Measurements from ENCODE around the gene BRCA2. TPM values are rescaled to one million over a fixed set of nuclear protein-coding genes. Genes with fewer than 3 reads are reported as not detected.

BRCA2 gene
- polyA plus RNA-seq, 4 donors: under 0.01 to 3.9 (median 1.2) TPM

DNA sequence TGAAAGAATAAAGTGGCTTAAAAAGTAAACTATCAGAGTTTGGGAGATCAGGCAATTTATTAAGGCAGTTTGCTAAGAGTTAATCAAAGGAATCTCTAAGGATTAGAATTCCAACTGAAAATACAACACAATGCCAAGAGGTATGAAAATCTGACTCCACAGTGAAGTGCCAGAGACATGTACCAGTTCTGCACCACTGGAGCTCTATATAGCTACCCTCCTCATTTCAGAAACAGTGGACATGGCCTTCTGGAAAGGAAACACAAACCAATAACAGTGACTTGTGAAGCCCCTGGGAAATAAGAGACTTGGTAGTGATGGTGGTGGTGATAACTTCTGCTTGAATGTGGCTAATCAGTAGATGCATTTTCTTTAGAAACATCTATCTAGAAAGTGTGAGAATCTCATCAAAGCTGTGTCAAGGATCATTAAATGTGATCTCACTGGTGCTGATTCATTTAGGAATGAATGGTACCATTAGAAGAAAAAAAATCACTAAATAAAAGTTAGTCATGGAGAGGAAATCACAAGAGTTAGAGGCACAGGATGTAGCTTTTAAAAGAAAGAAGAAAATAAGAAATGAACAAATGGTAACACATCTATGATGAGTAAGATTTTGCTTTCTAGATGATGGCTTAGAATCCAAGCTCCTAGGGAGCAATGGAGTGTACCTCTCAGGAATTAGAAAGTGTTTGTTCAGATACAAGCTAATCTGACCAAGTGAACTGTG, 132.8 kb downstream of the BRCA2 start:
- H3K36me3 ChIP-seq (ENCODE audit: control insufficient read depth in 3 of 3, insufficient read depth in 2 of 3, low read depth in 1 of 3, low read length in 3 of 3): no peaks in the 10 kb centered on the region
- peaks cover 0 to 10% of the 10 kb centered on the region in 2 donors for H3K9me3 ChIP-seq (ENCODE audit: control insufficient read depth in 2 of 2, insufficient read depth in 1 of 2, low read depth in 1 of 2, low read length in 1 of 2)
- DNase-seq (peak in 1 of 2 donors; percentile 39), FAIRE-seq (no peak)
- no peaks in the 10 kb centered on the region for H3K27me3 ChIP-seq (ENCODE audit: control insufficient read depth in 3 of 3, insufficient read depth in 3 of 3, low read length in 3 of 3)
- H3K4me3 ChIP-seq (ENCODE audit: low read depth in 1 of 3, low read length in 3 of 3): no peak overlapping the region
- H3K27ac ChIP-seq (ENCODE audit: low read depth in 1 of 3, low read length in 2 of 3): no peak overlapping the region
- peaks cover 0 to 11% (median 2%) of the 10 kb centered on the region in 3 donors for H3K4me1 ChIP-seq (ENCODE audit: control insufficient read depth in 3 of 3, insufficient read depth in 2 of 3, low read depth in 1 of 3, low read length in 2 of 3)

- H3K27ac ChIP-seq (ENCODE audit: low read depth in 1 of 3, low read length in 2 of 3): no peak overlapping the region
- no peak overlapping the region for H3K4me3 ChIP-seq (ENCODE audit: low read depth in 1 of 3, low read length in 3 of 3)
- peaks cover 0 to 10% of the 10 kb centered on the region in 2 donors for H3K9me3 ChIP-seq (ENCODE audit: control insufficient read depth in 2 of 2, insufficient read depth in 1 of 2, low read depth in 1 of 2, low read length in 1 of 2)
- DNase-seq: peak in 1 of 2 donors; percentile 19
- 87 to 97% (median 89%) methylated on average over 1 of the region's 1 CpG for WGBS, 3 donors
- no peaks in the 10 kb centered on the region for H3K36me3 ChIP-seq (ENCODE audit: control insufficient read depth in 3 of 3, insufficient read depth in 2 of 3, low read depth in 1 of 3, low read length in 3 of 3)
- FAIRE-seq: no peak
- peaks cover 0 to 11% (median 2%) of the 10 kb centered on the region in 3 donors for H3K4me1 ChIP-seq (ENCODE audit: control insufficient read depth in 3 of 3, insufficient read depth in 2 of 3, low read depth in 1 of 3, low read length in 2 of 3)
- no peaks in the 10 kb centered on the region for H3K27me3 ChIP-seq (ENCODE audit: control insufficient read depth in 3 of 3, insufficient read depth in 3 of 3, low read length in 3 of 3)
Measured at GRCh38 chr13:32448972-32449371, 133.7 kb downstream of the BRCA2 start.

Other genes with a start within 250 kb of the BRCA2 start
- gene ZAR1L, start 145 bp upstream of the BRCA2 start, polyA plus RNA-seq: not detected
- 10 to 100 TPM; 13.8 to 20.6 (median 17.3) TPM for gene N4BP2L1, start 112.6 kb downstream of the BRCA2 start, polyA plus RNA-seq
- gene N4BP2L2, start 223.3 kb downstream of the BRCA2 start, polyA plus RNA-seq: 100 to 1,000 TPM in 1 of 4 donors, 10 to 100 TPM in 3; 31.9 to 168 (median 39.8) TPM